CD4-positive, CD25-positive, alpha-beta regulatory T cell (primary cell): ENCODE results near the gene SPPL3. TPM values are rescaled to one million over a fixed set of nuclear protein-coding genes. Genes with fewer than 3 reads are reported as not detected.
A peak's percentile ranks its signal among the peaks of the same experiment; 100 is the strongest.

Experiments
- ATAC-seq, 2 donors: fragments of 150-1000 bp; cut with Tn5 transposase; one replicate each; pipeline ENCODE4 v1.10.0; 2021; ENCODE audit warnings: low read depth in 2 of 2, moderate number of reproducible peaks in 2 of 2, moderate library complexity in 1 of 2
- DNase-seq, 3 donors: peaks; one replicate each; pipeline versions ENCODE4 v3.0.0 to v3.0.0-alpha.2; 2012 to 2022; ENCODE audit warnings: mixed read lengths in 1 of 3
- H3K27ac ChIP-seq: one replicate; pipeline ENCODE4 v1.7.0; 2013; ENCODE audit warnings: mild to moderate bottlenecking, low read length; ENCODE audit not compliant: insufficient read depth, poor library complexity, severe bottlenecking
- H3K27me3 ChIP-seq: one replicate; pipeline ENCODE4 v1.7.0; 2013; ENCODE audit warnings: low read length; ENCODE audit not compliant: control insufficient read depth, insufficient read depth
- H3K36me3 ChIP-seq: one replicate; pipeline ENCODE4 v1.7.0; 2013; ENCODE audit warnings: mild to moderate bottlenecking, low read length, moderate library complexity; ENCODE audit not compliant: control insufficient read depth, insufficient read depth
- H3K4me1 ChIP-seq: 2 replicates; pipeline ENCODE4 v1.7.0; 2013; ENCODE audit warnings: mild to moderate bottlenecking, low read length; ENCODE audit not compliant: insufficient read depth, control insufficient read depth, poor library complexity, severe bottlenecking
- H3K4me3 ChIP-seq: one replicate; pipeline ENCODE4 v1.7.0; 2013; ENCODE audit warnings: low read depth, mild to moderate bottlenecking, low read length, moderate library complexity
- H3K9me3 ChIP-seq, 2 experiments: 1 replicate in 1 of 2; 2 replicates in 1 of 2; pipeline ENCODE4 v1.7.0; 2013; ENCODE audit warnings: low read length in 2 of 2, mild to moderate bottlenecking in 1 of 2, moderate library complexity in 1 of 2; ENCODE audit not compliant: control insufficient read depth in 2 of 2
- H3K27ac Mint-ChIP-seq, 3 donors: one replicate each; pipeline ENCODE4 v1.8.0; 2020 to 2022; ENCODE audit warnings: mild to moderate bottlenecking in 3 of 3, mixed read lengths in 3 of 3, moderate library complexity in 2 of 3
- H3K27me3 Mint-ChIP-seq: one replicate; pipeline ENCODE4 v1.8.0; 2022; ENCODE audit warnings: mild to moderate bottlenecking, mixed read lengths
- H3K36me3 Mint-ChIP-seq: one replicate; pipeline ENCODE4 v1.8.0; 2020; ENCODE audit warnings: mixed read lengths
- H3K4me1 Mint-ChIP-seq, 4 donors: one replicate each; pipeline ENCODE4 v1.8.0; 2020 to 2022; ENCODE audit warnings: mixed read lengths in 4 of 4, mild to moderate bottlenecking in 1 of 4
- H3K4me3 Mint-ChIP-seq, 4 donors: one replicate each; pipeline ENCODE4 v1.8.0; 2020 to 2022; ENCODE audit warnings: mild to moderate bottlenecking in 4 of 4, mixed read lengths in 4 of 4, moderate library complexity in 3 of 4
- H3K9me3 Mint-ChIP-seq, 7 donors: one replicate each; pipeline ENCODE4 v1.8.0; 2020 to 2022; ENCODE audit warnings: mixed read lengths in 7 of 7, mild to moderate bottlenecking in 3 of 7, moderate library complexity in 2 of 7
- polyA plus RNA-seq, 4 donors: library from polyadenylated mRNA; unstranded; fragments of 300-500 nt; fragmentation: Illumina TruSeq; gene quantifications; one replicate each; pipeline ENCODE4 v1.2.3, GENCODE V29; 2021
- total RNA-seq: library from RNA; stranded (reverse); gene quantifications from one replicate; pipeline ENCODE4 v1.2.3, GENCODE V29; 2022

Gene SPPL3
- total and polyA plus RNA-seq, 5 donors from 2014 or later: 15.5 to 46.7 (median 24.0) TPM

DNA sequence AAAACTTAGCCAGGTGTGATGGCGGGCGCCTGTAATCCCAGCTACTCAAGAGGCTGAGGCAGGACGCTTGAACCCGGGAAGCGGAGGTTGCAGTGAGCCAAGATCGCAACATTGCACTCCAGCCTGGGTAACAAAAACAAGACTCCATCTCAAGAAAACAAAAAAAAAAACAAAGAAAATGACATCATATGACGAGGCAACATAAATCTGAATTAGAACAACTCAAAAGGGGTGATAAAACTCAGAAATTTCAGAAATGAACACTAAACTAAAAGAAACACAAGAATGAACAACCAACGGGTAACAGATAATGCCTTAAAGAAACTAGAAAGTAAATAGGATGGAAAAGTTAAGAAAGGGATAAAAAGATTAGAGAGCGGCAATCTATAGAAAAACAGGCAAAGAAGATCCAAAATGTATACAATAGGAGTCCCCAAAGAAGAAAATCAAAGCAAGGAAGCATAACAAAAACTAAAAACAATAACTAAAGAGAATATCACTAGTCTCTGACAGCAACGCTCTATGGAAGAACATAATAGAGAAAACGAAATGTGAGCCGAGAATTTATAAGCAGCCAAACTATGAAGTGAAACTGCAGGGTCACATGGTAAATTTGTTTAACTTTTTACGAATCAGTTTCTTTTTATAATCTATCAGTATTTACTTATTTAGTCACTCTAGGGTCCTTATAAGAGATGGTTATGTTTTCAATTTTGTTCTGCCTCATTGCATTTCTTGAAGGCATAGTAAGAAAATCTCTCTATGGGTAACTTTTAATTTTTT, 45.7 kb downstream of the SPPL3 start:
- DNase-seq: no peak
- Histone ChIP-seq H3K4me1 (peaks cover 14% of the 10 kb centered on the region), H3K27me3 (no peaks in the 10 kb centered on the region), H3K4me3 (no peak overlapping the region), H3K9me3 (peaks cover 0 to 5% of the 10 kb centered on the region in 2 experiments), H3K27ac (no peak overlapping the region), H3K36me3 (peaks cover 3% of the 10 kb centered on the region)
- no peak for ATAC-seq
- peaks cover 15% of the 10 kb centered on the region for H3K36me3 Mint-ChIP-seq
- H3K4me1 Mint-ChIP-seq: peaks cover 31 to 54% (median 50%) of the 10 kb centered on the region in 4 donors
- H3K27me3 Mint-ChIP-seq: no peaks in the 10 kb centered on the region
- peaks cover 0 to 3% (median 1%) of the 10 kb centered on the region in 7 donors for H3K9me3 Mint-ChIP-seq
- no peak overlapping the region for H3K27ac Mint-ChIP-seq
- H3K4me3 Mint-ChIP-seq: peak overlapping the region in 1 of 4 donors; percentile 38

DNA sequence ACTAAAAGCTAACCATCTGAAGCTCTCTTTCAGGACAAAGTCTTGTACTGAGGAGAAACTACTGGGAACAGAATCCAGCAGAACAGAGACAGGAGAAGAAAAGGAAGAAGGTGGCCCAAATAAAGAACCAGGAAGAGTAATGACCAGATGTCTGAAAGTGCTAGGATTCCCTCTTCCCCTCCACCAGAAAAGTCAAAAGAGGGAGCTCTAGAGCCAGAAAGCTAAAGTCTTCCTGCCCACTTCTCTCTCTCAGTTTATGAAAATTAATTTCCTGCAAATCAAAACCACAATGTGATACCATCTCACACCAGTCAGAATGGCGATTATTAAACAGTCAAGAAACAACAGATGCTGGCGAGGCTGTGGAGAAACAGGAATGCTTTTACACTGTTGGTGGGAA, 47.2 kb downstream of the SPPL3 start:
- Mint-ChIP-seq H3K27me3 (no peaks in the 10 kb centered on the region), H3K4me3 (peak overlapping the region in 2 of 4 donors; percentile 6 to 43)
- peak; percentile 43 to 44 for ATAC-seq

DNA sequence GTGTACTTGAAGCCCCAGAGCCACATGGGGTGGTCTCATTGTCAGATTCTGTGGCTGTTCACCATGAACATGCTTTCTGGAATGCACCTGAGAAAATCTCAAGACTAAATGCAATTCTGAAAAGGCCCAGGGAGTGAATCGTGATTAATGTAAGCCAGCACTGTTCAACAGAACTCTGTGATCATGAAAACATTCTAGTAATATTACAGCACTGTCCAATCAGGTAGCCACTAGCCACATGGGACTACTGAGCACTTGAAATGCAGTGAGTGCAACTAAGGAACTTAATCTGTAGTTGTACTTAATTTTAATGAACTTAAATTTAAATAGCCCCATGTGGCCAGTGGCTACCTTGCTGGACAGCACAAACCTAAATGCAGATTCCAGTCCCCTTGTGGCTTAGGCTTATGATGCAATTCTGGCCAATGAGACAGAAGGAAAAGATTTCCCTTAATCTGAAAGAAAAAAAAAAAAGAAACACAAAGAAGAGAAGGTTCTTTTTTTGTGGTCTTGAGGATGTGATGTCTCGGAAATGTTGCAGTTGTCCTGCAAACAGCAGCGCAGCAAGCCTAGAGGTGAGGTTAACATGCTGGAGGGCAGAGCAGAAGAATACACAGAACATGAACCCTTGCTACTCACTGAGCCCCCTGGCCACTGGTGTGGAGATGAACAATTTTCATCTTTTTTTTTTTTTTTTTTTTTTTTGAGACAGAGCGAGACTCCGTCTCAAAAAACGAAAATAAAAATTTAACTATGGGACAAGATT, 48.2 kb downstream of the SPPL3 start:
- peak overlapping the region in 1 of 3 donors; percentile 77 for H3K27ac Mint-ChIP-seq

More for the DNA sequence above, 47.2 kb downstream of the SPPL3 start:
- Histone ChIP-seq H3K36me3 (peaks cover 3% of the 10 kb centered on the region), H3K4me1 (peaks cover 15% of the 10 kb centered on the region), H3K9me3 (peaks cover 0 to 5% of the 10 kb centered on the region in 2 experiments), H3K27me3 (no peaks in the 10 kb centered on the region), H3K4me3 (peak overlapping the region; percentile 35), H3K27ac (no peak overlapping the region)
- Mint-ChIP-seq H3K4me1 (peaks cover 31 to 51% (median 46%) of the 10 kb centered on the region in 4 donors), H3K27ac (peak overlapping the region in 1 of 3 donors; percentile 38), H3K9me3 (peaks cover 0 to 3% (median 1%) of the 10 kb centered on the region in 7 donors), H3K36me3 (peaks cover 15% of the 10 kb centered on the region)
- peak in 2 of 3 donors; percentile 8 to 24 for DNase-seq

DNA sequence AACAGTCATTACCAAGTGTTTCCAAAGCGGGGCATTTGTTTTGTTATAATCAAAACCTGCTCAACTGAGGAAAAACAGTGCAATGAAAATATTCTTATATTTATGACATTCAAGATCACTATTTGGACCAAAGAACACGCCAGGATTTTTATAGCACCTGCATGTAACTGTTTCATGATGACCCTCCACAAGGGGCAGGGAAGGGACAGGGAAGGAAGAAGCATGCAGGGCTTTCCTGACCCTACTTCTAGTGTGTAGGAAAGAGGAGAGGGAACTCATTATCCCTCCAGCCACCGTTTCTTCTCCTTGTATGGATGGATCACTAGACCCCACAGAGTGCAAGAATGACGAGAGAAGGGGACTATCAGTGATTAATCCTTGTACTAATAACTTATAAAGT, 49.4 kb downstream of the SPPL3 start:
- no peak for DNase-seq
- no peak overlapping the region for H3K4me3 Mint-ChIP-seq
- peaks cover 21% of the 10 kb centered on the region for H3K4me1 ChIP-seq
- no peak for ATAC-seq
- H3K36me3 ChIP-seq: peaks cover 3% of the 10 kb centered on the region
- H3K27me3 ChIP-seq: no peaks in the 10 kb centered on the region
- peaks cover 25 to 66% (median 54%) of the 10 kb centered on the region in 4 donors for H3K4me1 Mint-ChIP-seq
- no peaks in the 10 kb centered on the region for H3K27me3 Mint-ChIP-seq
- H3K36me3 Mint-ChIP-seq: peaks cover 15% of the 10 kb centered on the region
- no peak overlapping the region for H3K4me3 ChIP-seq
- peaks cover 0 to 3% (median 0%) of the 10 kb centered on the region in 7 donors for H3K9me3 Mint-ChIP-seq
- peak overlapping the region in 1 of 3 donors; percentile 63 for H3K27ac Mint-ChIP-seq
- H3K27ac ChIP-seq: no peak overlapping the region
- peaks cover 0 to 5% of the 10 kb centered on the region in 2 experiments for H3K9me3 ChIP-seq

More for the DNA sequence above, 48.2 kb downstream of the SPPL3 start:
- Histone ChIP-seq H3K27ac (no peak overlapping the region), H3K9me3 (peaks cover 0 to 5% of the 10 kb centered on the region in 2 experiments), H3K36me3 (peaks cover 3% of the 10 kb centered on the region), H3K4me3 (no peak overlapping the region), H3K27me3 (no peaks in the 10 kb centered on the region), H3K4me1 (peaks cover 21% of the 10 kb centered on the region)
- Mint-ChIP-seq H3K36me3 (peaks cover 15% of the 10 kb centered on the region), H3K4me3 (peak overlapping the region in 1 of 4 donors; percentile 43), H3K9me3 (peaks cover 0 to 3% (median 1%) of the 10 kb centered on the region in 7 donors), H3K4me1 (peaks cover 28 to 57% (median 48%) of the 10 kb centered on the region in 4 donors), H3K27me3 (no peaks in the 10 kb centered on the region)
- no peak for DNase-seq
- ATAC-seq: no peak

DNA sequence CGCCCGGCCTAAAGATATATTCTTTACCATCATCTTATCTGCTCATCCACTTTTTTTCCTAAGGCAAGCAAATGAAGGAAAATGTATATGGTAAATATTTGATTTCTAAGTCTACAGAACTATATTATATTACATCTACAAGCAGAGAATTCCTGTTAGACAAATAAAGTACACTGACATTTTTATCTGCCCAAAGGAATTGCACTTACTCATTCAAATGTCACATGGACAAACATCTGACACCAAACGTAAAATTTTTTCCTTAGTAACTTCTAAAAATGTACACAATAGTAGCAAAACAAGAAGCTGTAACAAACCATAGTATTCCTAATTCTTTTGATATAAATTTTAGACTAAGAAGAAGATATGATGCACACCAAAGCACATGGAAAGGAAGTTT, 51.0 kb downstream of the SPPL3 start:
- Histone ChIP-seq H3K4me1 (peaks cover 21% of the 10 kb centered on the region), H3K27me3 (no peaks in the 10 kb centered on the region), H3K27ac (no peak overlapping the region), H3K9me3 (peaks cover 0 to under 1% of the 10 kb centered on the region in 2 experiments), H3K36me3 (peaks cover 3% of the 10 kb centered on the region), H3K4me3 (no peak overlapping the region)
- DNase-seq: no peak
- Mint-ChIP-seq H3K27ac (no peak overlapping the region), H3K4me1 (peaks cover 33 to 76% (median 60%) of the 10 kb centered on the region in 4 donors), H3K9me3 (no peaks in the 10 kb centered on the region), H3K36me3 (peaks cover 3% of the 10 kb centered on the region), H3K27me3 (no peaks in the 10 kb centered on the region), H3K4me3 (no peak overlapping the region)
- no peak for ATAC-seq

DNA sequence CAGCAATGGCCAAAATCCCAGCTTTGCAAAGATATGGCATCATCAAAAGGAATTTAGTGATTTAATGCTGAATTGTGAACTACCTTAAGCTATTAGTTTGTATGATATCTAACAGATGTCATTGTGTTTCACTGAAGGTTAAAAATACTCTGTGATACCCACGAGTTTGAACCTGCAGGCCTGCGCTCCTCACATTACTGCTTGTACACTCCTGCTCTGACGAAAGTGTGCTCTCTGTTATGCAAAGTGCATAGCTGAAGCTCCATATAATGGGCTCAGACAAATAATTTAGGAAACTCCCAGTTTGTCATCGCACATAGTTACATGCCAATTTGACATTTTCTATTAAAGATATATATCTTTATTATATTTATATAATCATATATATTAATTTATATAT, 52.2 kb downstream of the SPPL3 start:
- no peaks in the 10 kb centered on the region for H3K27me3 Mint-ChIP-seq
- H3K4me1 ChIP-seq: peaks cover 10% of the 10 kb centered on the region

DNA sequence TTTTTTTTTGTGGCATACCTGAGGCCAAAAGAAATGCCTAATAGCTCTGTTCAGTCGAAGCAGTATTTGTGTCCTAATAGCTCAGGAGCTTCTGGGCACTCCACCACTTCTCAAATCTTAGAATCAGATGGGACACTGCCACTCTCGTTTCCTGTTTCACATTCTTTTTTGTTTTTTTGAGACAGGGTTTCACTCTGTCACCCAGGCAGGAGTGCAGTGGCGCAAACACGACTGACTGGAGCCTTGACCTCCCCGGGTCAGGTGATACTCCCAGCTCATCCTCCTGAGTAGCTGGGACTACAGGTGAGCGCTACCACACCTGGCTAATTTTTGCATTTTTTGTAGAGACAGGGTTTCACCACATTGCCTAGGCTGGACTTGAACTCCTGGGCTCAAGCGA, 52.7 kb downstream of the SPPL3 start:
- no peak overlapping the region for H3K27ac ChIP-seq
- no peaks in the 10 kb centered on the region for H3K27me3 ChIP-seq
- H3K9me3 ChIP-seq: no peaks in the 10 kb centered on the region
- no peaks in the 10 kb centered on the region for H3K36me3 Mint-ChIP-seq
- no peak overlapping the region for H3K4me3 Mint-ChIP-seq
- ATAC-seq (no peak), DNase-seq (no peak)
- H3K9me3 Mint-ChIP-seq: no peaks in the 10 kb centered on the region
- peak overlapping the region in 1 of 3 donors; percentile 35 for H3K27ac Mint-ChIP-seq
- H3K4me3 ChIP-seq: no peak overlapping the region
- peaks cover 3% of the 10 kb centered on the region for H3K36me3 ChIP-seq
- H3K4me1 ChIP-seq: peaks cover 11% of the 10 kb centered on the region
- H3K27me3 Mint-ChIP-seq: no peaks in the 10 kb centered on the region
- H3K4me1 Mint-ChIP-seq: peaks cover 33 to 75% (median 54%) of the 10 kb centered on the region in 4 donors

More for the DNA sequence above, 52.2 kb downstream of the SPPL3 start:
- ATAC-seq (no peak), DNase-seq (no peak)
- Mint-ChIP-seq H3K9me3 (no peaks in the 10 kb centered on the region), H3K4me1 (peaks cover 34 to 76% (median 57%) of the 10 kb centered on the region in 4 donors), H3K36me3 (no peaks in the 10 kb centered on the region), H3K4me3 (no peak overlapping the region), H3K27ac (peak overlapping the region in 2 of 3 donors; percentile 35 to 38)
- Histone ChIP-seq H3K9me3 (no peaks in the 10 kb centered on the region), H3K36me3 (peaks cover 3% of the 10 kb centered on the region), H3K4me3 (no peak overlapping the region), H3K27ac (no peak overlapping the region), H3K27me3 (no peaks in the 10 kb centered on the region)
